Fibroblast of lung (primary cell): ENCODE data around the gene C1RL.

Experiments
- EZH2 ChIP-seq: IDR thresholded peaks from 2 replicates; pipeline ENCODE4 v1.5.1; 2012; ENCODE audit warnings: low read length, control low read depth, mild to moderate bottlenecking; ENCODE audit errors: missing control alignments
- TF ChIP-seq, protein P1 (sequence below), 2 donors: IDR thresholded peaks in 1 of 2; conservative IDR thresholded peaks in 1 of 2; 1 replicate in 1 of 2; 2 replicates in 1 of 2; pipeline ENCODE4 v1.5.1; 2011 to 2012; ENCODE audit warnings: low read length in 2 of 2, control low read depth in 1 of 2, inconsistent platforms in 1 of 2, low read depth in 1 of 2, mild to moderate bottlenecking in 1 of 2

DNA sequence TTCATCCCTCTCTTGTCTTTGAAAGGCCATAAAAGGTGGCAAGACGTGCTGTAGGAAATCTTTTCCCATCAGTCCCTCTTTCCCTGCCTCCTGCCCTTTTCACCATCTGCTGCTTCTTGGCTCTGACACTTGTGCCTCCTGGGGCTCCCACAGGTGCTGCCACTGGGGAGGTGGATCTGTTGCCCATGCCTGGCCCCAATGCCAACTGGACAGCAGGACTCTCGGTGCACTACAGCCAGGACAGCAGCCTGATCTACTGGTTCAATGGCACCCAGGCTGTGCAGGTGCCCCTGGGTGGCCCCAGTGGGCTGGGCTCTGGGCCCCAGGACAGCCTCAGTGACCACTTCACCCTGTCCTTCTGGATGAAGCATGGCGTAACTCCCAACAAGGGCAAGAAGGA, 27.7 kb upstream of the C1RL start:
- TF ChIP-seq, protein P1, sequence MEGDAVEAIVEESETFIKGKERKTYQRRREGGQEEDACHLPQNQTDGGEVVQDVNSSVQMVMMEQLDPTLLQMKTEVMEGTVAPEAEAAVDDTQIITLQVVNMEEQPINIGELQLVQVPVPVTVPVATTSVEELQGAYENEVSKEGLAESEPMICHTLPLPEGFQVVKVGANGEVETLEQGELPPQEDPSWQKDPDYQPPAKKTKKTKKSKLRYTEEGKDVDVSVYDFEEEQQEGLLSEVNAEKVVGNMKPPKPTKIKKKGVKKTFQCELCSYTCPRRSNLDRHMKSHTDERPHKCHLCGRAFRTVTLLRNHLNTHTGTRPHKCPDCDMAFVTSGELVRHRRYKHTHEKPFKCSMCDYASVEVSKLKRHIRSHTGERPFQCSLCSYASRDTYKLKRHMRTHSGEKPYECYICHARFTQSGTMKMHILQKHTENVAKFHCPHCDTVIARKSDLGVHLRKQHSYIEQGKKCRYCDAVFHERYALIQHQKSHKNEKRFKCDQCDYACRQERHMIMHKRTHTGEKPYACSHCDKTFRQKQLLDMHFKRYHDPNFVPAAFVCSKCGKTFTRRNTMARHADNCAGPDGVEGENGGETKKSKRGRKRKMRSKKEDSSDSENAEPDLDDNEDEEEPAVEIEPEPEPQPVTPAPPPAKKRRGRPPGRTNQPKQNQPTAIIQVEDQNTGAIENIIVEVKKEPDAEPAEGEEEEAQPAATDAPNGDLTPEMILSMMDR (conservative IDR thresholded peaks at IDR 0.05 in 1 of 2, IDR thresholded peaks at IDR 0.05 in 1 of 2; ENCODE audit: low read depth in 1 of 2, low read length in 2 of 2), result no peak
- TF ChIP-seq EZH2, result no peak
